CD4-positive, CD25-positive, alpha-beta regulatory T cell (primary cell): ENCODE data around the gene C10orf90. TPM values are rescaled to one million over a fixed set of nuclear protein-coding genes. Genes with fewer than 3 reads are reported as not detected.

Experiments used
- ATAC-seq, 2 donors: fragments of 150-1000 bp; cut with Tn5 transposase; one replicate each; pipeline ENCODE4 v1.10.0; 2021; ENCODE audit warnings: low read depth in 2 of 2, moderate number of reproducible peaks in 2 of 2, moderate library complexity in 1 of 2
- DNase-seq, 3 donors: peaks; one replicate each; pipeline versions ENCODE4 v3.0.0 to v3.0.0-alpha.2; 2012 to 2022; ENCODE audit warnings: mixed read lengths in 1 of 3
- H3K27ac ChIP-seq: one replicate; pipeline ENCODE4 v1.7.0; 2013; ENCODE audit warnings: mild to moderate bottlenecking, low read length; ENCODE audit not compliant: insufficient read depth, poor library complexity, severe bottlenecking
- H3K27me3 ChIP-seq: one replicate; pipeline ENCODE4 v1.7.0; 2013; ENCODE audit warnings: low read length; ENCODE audit not compliant: control insufficient read depth, insufficient read depth
- H3K36me3 ChIP-seq: one replicate; pipeline ENCODE4 v1.7.0; 2013; ENCODE audit warnings: mild to moderate bottlenecking, low read length, moderate library complexity; ENCODE audit not compliant: control insufficient read depth, insufficient read depth
- H3K4me1 ChIP-seq: 2 replicates; pipeline ENCODE4 v1.7.0; 2013; ENCODE audit warnings: mild to moderate bottlenecking, low read length; ENCODE audit not compliant: insufficient read depth, control insufficient read depth, poor library complexity, severe bottlenecking
- H3K4me3 ChIP-seq: one replicate; pipeline ENCODE4 v1.7.0; 2013; ENCODE audit warnings: low read depth, mild to moderate bottlenecking, low read length, moderate library complexity
- H3K9me3 ChIP-seq, 2 experiments: 1 replicate in 1 of 2; 2 replicates in 1 of 2; pipeline ENCODE4 v1.7.0; 2013; ENCODE audit warnings: low read length in 2 of 2, mild to moderate bottlenecking in 1 of 2, moderate library complexity in 1 of 2; ENCODE audit not compliant: control insufficient read depth in 2 of 2
- H3K27ac Mint-ChIP-seq, 3 donors: one replicate each; pipeline ENCODE4 v1.8.0; 2020 to 2022; ENCODE audit warnings: mild to moderate bottlenecking in 3 of 3, mixed read lengths in 3 of 3, moderate library complexity in 2 of 3
- H3K27me3 Mint-ChIP-seq: one replicate; pipeline ENCODE4 v1.8.0; 2022; ENCODE audit warnings: mild to moderate bottlenecking, mixed read lengths
- H3K36me3 Mint-ChIP-seq: one replicate; pipeline ENCODE4 v1.8.0; 2020; ENCODE audit warnings: mixed read lengths
- H3K4me1 Mint-ChIP-seq, 4 donors: one replicate each; pipeline ENCODE4 v1.8.0; 2020 to 2022; ENCODE audit warnings: mixed read lengths in 4 of 4, mild to moderate bottlenecking in 1 of 4
- H3K4me3 Mint-ChIP-seq, 4 donors: one replicate each; pipeline ENCODE4 v1.8.0; 2020 to 2022; ENCODE audit warnings: mild to moderate bottlenecking in 4 of 4, mixed read lengths in 4 of 4, moderate library complexity in 3 of 4
- H3K9me3 Mint-ChIP-seq, 7 donors: one replicate each; pipeline ENCODE4 v1.8.0; 2020 to 2022; ENCODE audit warnings: mixed read lengths in 7 of 7, mild to moderate bottlenecking in 3 of 7, moderate library complexity in 2 of 7
- polyA plus RNA-seq, 4 donors: library from polyadenylated mRNA; unstranded; fragments of 300-500 nt; fragmentation: Illumina TruSeq; gene quantifications; one replicate each; pipeline ENCODE4 v1.2.3, GENCODE V29; 2021
- total RNA-seq: library from RNA; stranded (reverse); gene quantifications from one replicate; pipeline ENCODE4 v1.2.3, GENCODE V29; 2022

C10orf90 gene
- total and polyA plus RNA-seq, 5 donors from 2014 or later = not detected

GRCh38 chr10:126496771-126497545 is 173.5 kb downstream of the C10orf90 start:
- H3K36me3 ChIP-seq = no peaks in the 10 kb centered on the region
- H3K9me3 Mint-ChIP-seq = peaks cover 0 to 2% (median 0%) of the 10 kb centered on the region in 7 donors
- peak overlapping the region in 1 of 3 donors; percentile 43 for H3K27ac Mint-ChIP-seq
- peak overlapping the region in 1 of 4 donors; percentile 8 for H3K4me3 Mint-ChIP-seq
- no peaks in the 10 kb centered on the region for H3K36me3 Mint-ChIP-seq
- H3K27me3 ChIP-seq = no peaks in the 10 kb centered on the region
- H3K27ac ChIP-seq = no peak overlapping the region
- no peak for DNase-seq
- no peaks in the 10 kb centered on the region for H3K4me1 Mint-ChIP-seq
- no peaks in the 10 kb centered on the region for H3K4me1 ChIP-seq
- H3K9me3 ChIP-seq = no peaks in the 10 kb centered on the region
- no peak overlapping the region for H3K4me3 ChIP-seq
- no peaks in the 10 kb centered on the region for H3K27me3 Mint-ChIP-seq
- ATAC-seq = no peak

GRCh38 chr10:126491476-126491875 is 179.0 kb downstream of the C10orf90 start:
- Histone ChIP-seq H3K36me3 (no peaks in the 10 kb centered on the region), H3K4me3 (no peak overlapping the region), H3K9me3 (peaks cover 0 to 3% of the 10 kb centered on the region in 2 experiments), H3K27ac (no peak overlapping the region), H3K27me3 (no peaks in the 10 kb centered on the region), H3K4me1 (no peaks in the 10 kb centered on the region)
- Mint-ChIP-seq H3K27ac (no peak overlapping the region), H3K36me3 (no peaks in the 10 kb centered on the region), H3K4me3 (no peak overlapping the region), H3K27me3 (peaks cover 14% of the 10 kb centered on the region), H3K4me1 (no peaks in the 10 kb centered on the region), H3K9me3 (peaks cover 1 to 9% (median 2%) of the 10 kb centered on the region in 7 donors)
- DNase-seq = no peak
- no peak for ATAC-seq

- Histone ChIP-seq H3K27me3 (peaks cover 2% of the 10 kb centered on the region), H3K9me3 (peaks cover 0 to 2% of the 10 kb centered on the region in 2 experiments), H3K4me3 (no peak overlapping the region), H3K4me1 (no peaks in the 10 kb centered on the region), H3K36me3 (no peaks in the 10 kb centered on the region), H3K27ac (no peak overlapping the region)
- Mint-ChIP-seq H3K4me1 (no peaks in the 10 kb centered on the region), H3K4me3 (no peak overlapping the region), H3K27me3 (peaks cover 9% of the 10 kb centered on the region), H3K9me3 (peaks cover 0 to 5% (median 0%) of the 10 kb centered on the region in 7 donors), H3K36me3 (peaks cover 3% of the 10 kb centered on the region), H3K27ac (no peak overlapping the region)
- no peak for ATAC-seq
- no peak for DNase-seq
Measured at GRCh38 chr10:126481181-126481580, 189.3 kb downstream of the C10orf90 start.

- DNase-seq (no peak), ATAC-seq (no peak)
- Mint-ChIP-seq H3K36me3 (peaks cover 3% of the 10 kb centered on the region), H3K9me3 (peaks cover 0 to 5% (median 0%) of the 10 kb centered on the region in 7 donors), H3K4me1 (no peaks in the 10 kb centered on the region), H3K27me3 (peaks cover 9% of the 10 kb centered on the region), H3K27ac (no peak overlapping the region), H3K4me3 (no peak overlapping the region)
- Histone ChIP-seq H3K36me3 (no peaks in the 10 kb centered on the region), H3K27me3 (peaks cover 2% of the 10 kb centered on the region), H3K4me3 (no peak overlapping the region), H3K9me3 (peaks cover 0 to 2% of the 10 kb centered on the region in 2 experiments), H3K27ac (no peak overlapping the region), H3K4me1 (no peaks in the 10 kb centered on the region)
Measured at GRCh38 chr10:126480648-126481047, 189.8 kb downstream of the C10orf90 start.

GRCh38 chr10:126479280-126479895 is 191.1 kb downstream of the C10orf90 start:
- Mint-ChIP-seq H3K36me3 (peaks cover 3% of the 10 kb centered on the region), H3K27me3 (peaks cover 9% of the 10 kb centered on the region), H3K4me3 (no peak overlapping the region), H3K27ac (no peak overlapping the region), H3K9me3 (peaks cover 0 to 5% (median 0%) of the 10 kb centered on the region in 7 donors), H3K4me1 (no peaks in the 10 kb centered on the region)
- no peak overlapping the region for H3K4me3 ChIP-seq
- no peak overlapping the region for H3K27ac ChIP-seq
- H3K27me3 ChIP-seq = peaks cover 2% of the 10 kb centered on the region
- ATAC-seq = no peak
- H3K4me1 ChIP-seq = no peaks in the 10 kb centered on the region
- H3K9me3 ChIP-seq = no peaks in the 10 kb centered on the region
- no peaks in the 10 kb centered on the region for H3K36me3 ChIP-seq
- DNase-seq = no peak

- Mint-ChIP-seq H3K27me3 (peaks cover 9% of the 10 kb centered on the region), H3K4me1 (no peaks in the 10 kb centered on the region), H3K27ac (no peak overlapping the region), H3K9me3 (peaks cover 0 to 4% (median 2%) of the 10 kb centered on the region in 7 donors), H3K4me3 (no peak overlapping the region), H3K36me3 (peaks cover 3% of the 10 kb centered on the region)
- DNase-seq (no peak), ATAC-seq (no peak)
- peaks cover 2% of the 10 kb centered on the region for H3K27me3 ChIP-seq
- no peak overlapping the region for H3K4me3 ChIP-seq
- no peak overlapping the region for H3K27ac ChIP-seq
- H3K9me3 ChIP-seq = no peaks in the 10 kb centered on the region
- no peaks in the 10 kb centered on the region for H3K36me3 ChIP-seq
- H3K4me1 ChIP-seq = no peaks in the 10 kb centered on the region
Measured at GRCh38 chr10:126478546-126478945, 191.9 kb downstream of the C10orf90 start.

- Mint-ChIP-seq H3K4me1 (peaks cover 0 to 2% (median 0%) of the 10 kb centered on the region in 4 donors), H3K27ac (no peak overlapping the region), H3K9me3 (peaks cover 0 to 2% (median 0%) of the 10 kb centered on the region in 7 donors), H3K27me3 (no peaks in the 10 kb centered on the region), H3K36me3 (no peaks in the 10 kb centered on the region), H3K4me3 (no peak overlapping the region)
- DNase-seq = no peak
- no peaks in the 10 kb centered on the region for H3K4me1 ChIP-seq
- H3K27me3 ChIP-seq = no peaks in the 10 kb centered on the region
- no peak for ATAC-seq
- H3K9me3 ChIP-seq = no peaks in the 10 kb centered on the region
- H3K27ac ChIP-seq = no peak overlapping the region
- H3K36me3 ChIP-seq = no peaks in the 10 kb centered on the region
- no peak overlapping the region for H3K4me3 ChIP-seq
Measured at GRCh38 chr10:126476246-126476645, 194.2 kb downstream of the C10orf90 start.
